K562 (cell line): ENCODE data around the gene HMX1.

Experiments
- EZH2 ChIP-seq: IDR thresholded peaks from 2 replicates; pipeline ENCODE4 v1.6.1; 2012; ENCODE audit warnings: low read depth, mild to moderate bottlenecking, inconsistent platforms, low read length, borderline replicate concordance
- HDGF ChIP-seq: fragments of 450-650 bp; IDR thresholded peaks from 2 replicates; pipeline ENCODE4 v1.6.1; 2016
- NRF1 ChIP-seq, 2 experiments: fragments of 450-650 bp; IDR thresholded peaks in 1 of 2; conservative IDR thresholded peaks in 1 of 2; 2 replicates each; pipeline ENCODE4 v1.6.1; 2014; ENCODE audit warnings: mild to moderate bottlenecking in 2 of 2
- PHF20 ChIP-seq: fragments of 450-650 bp; IDR thresholded peaks from 2 replicates; pipeline ENCODE4 v1.6.1; 2018; ENCODE audit not compliant: partially characterized antibody
- ZFX ChIP-seq: sonication (generic); formaldehyde crosslinking; IDR thresholded peaks from 2 replicates; pipeline ENCODE4 v1.8.0; 2022; ENCODE audit warnings: mild to moderate bottlenecking, missing genetic modification reagents, moderate library complexity

GRCh38 chr4:8850074-8850829 lies 21.4 kb downstream of the HMX1 start:
- no peak for TF ChIP-seq HDGF
- TF ChIP-seq EZH2 = no peak
- no peak for TF ChIP-seq ZFX
- TF ChIP-seq NRF1 (conservative IDR thresholded peaks at IDR 0.05 in 1 of 2, IDR thresholded peaks at IDR 0.05 in 1 of 2) = no peak
- no peak for TF ChIP-seq PHF20
